Ishikawa (cell line): Measurements from ENCODE around the gene ZNF423.
A peak's percentile ranks its signal among the peaks of the same experiment; 100 is the strongest.

Experiments
- CEBPB ChIP-seq: IDR thresholded peaks from 2 replicates; pipeline ENCODE4 v1.6.1; 2012
- CREB1 ChIP-seq: IDR thresholded peaks from 2 replicates; pipeline ENCODE4 v1.6.1; 2012; ENCODE audit warnings: low read depth
- EP300 ChIP-seq: IDR thresholded peaks from 2 replicates; pipeline ENCODE4 v1.6.1; 2012; ENCODE audit warnings: borderline replicate concordance
- MAX ChIP-seq: IDR thresholded peaks from 2 replicates; pipeline ENCODE4 v1.6.1; 2012
- NFIC ChIP-seq: IDR thresholded peaks from 2 replicates; pipeline ENCODE4 v1.6.1; 2012
- RAD21 ChIP-seq: IDR thresholded peaks from 2 replicates; pipeline ENCODE4 v1.6.1; 2012; ENCODE audit warnings: low read depth
- TAF1 ChIP-seq: IDR thresholded peaks from 2 replicates; pipeline ENCODE4 v1.6.1; 2012; ENCODE audit warnings: low read depth, mild to moderate bottlenecking
- TCF12 ChIP-seq: IDR thresholded peaks from 2 replicates; pipeline ENCODE4 v1.6.1; 2012; ENCODE audit warnings: low read depth
- TEAD4 ChIP-seq: IDR thresholded peaks from 2 replicates; pipeline ENCODE4 v1.6.1; 2012
- YY1 ChIP-seq: IDR thresholded peaks from 2 replicates; pipeline ENCODE4 v1.6.1; 2012; ENCODE audit warnings: low read depth
- TF ChIP-seq, protein P1 (sequence below): IDR thresholded peaks from 2 replicates; pipeline ENCODE4 v1.6.1; 2012; ENCODE audit warnings: low read depth, mild to moderate bottlenecking
- TF ChIP-seq, protein P2 (sequence below): IDR thresholded peaks from 2 replicates; pipeline ENCODE4 v1.6.1; 2012

DNA sequence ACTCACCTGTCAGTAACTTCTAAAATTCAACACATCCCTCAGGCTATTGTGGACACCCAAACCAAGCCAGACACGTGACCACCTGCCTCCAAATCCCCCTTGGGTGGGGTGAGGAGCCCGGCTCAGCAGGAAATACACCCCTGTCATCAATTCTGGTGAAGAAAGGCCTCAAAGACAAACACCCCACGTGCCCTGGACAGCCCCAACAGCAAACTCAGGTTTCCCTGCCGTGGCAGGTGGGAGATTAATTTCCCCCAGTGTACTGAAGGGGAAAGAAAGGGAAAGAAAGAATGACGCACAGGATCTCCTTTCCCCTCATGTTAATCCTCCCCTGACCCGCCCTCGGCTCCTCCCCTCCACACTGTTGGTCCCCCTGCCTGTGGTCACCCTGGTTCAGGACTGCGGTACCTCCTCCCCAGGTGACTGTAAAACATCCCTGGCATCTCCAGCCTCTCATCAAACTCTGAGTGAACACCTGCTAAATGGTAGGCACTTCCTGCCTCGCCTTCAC, 98.3 kb downstream of the ZNF423 start:
- TF ChIP-seq TCF12 (no peak; the same call in 1 of the 2 replicates), CEBPB (no peak), TEAD4 (peak; percentile 69; the same call in 1 of the 2 replicates), NFIC (no peak), MAX (peak; percentile 70), TAF1 (no peak), EP300 (peak; percentile 67), RAD21 (no peak), YY1 (no peak), CREB1 (no peak)
- TF ChIP-seq, protein P1, sequence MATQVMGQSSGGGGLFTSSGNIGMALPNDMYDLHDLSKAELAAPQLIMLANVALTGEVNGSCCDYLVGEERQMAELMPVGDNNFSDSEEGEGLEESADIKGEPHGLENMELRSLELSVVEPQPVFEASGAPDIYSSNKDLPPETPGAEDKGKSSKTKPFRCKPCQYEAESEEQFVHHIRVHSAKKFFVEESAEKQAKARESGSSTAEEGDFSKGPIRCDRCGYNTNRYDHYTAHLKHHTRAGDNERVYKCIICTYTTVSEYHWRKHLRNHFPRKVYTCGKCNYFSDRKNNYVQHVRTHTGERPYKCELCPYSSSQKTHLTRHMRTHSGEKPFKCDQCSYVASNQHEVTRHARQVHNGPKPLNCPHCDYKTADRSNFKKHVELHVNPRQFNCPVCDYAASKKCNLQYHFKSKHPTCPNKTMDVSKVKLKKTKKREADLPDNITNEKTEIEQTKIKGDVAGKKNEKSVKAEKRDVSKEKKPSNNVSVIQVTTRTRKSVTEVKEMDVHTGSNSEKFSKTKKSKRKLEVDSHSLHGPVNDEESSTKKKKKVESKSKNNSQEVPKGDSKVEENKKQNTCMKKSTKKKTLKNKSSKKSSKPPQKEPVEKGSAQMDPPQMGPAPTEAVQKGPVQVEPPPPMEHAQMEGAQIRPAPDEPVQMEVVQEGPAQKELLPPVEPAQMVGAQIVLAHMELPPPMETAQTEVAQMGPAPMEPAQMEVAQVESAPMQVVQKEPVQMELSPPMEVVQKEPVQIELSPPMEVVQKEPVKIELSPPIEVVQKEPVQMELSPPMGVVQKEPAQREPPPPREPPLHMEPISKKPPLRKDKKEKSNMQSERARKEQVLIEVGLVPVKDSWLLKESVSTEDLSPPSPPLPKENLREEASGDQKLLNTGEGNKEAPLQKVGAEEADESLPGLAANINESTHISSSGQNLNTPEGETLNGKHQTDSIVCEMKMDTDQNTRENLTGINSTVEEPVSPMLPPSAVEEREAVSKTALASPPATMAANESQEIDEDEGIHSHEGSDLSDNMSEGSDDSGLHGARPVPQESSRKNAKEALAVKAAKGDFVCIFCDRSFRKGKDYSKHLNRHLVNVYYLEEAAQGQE, result no peak
- TF ChIP-seq, protein P2, sequence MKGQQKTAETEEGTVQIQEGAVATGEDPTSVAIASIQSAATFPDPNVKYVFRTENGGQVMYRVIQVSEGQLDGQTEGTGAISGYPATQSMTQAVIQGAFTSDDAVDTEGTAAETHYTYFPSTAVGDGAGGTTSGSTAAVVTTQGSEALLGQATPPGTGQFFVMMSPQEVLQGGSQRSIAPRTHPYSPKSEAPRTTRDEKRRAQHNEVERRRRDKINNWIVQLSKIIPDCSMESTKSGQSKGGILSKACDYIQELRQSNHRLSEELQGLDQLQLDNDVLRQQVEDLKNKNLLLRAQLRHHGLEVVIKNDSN, result peak; percentile 78
